Measurements from ENCODE around the gene CDK11B. TPM values are rescaled to one million over a fixed set of nuclear protein-coding genes. Genes with fewer than 3 reads are reported as not detected.
A peak's percentile ranks its signal among the peaks of the same experiment; 100 is the strongest.

Gene CDK11B
- total and polyA plus RNA-seq, 2 of the 8 experiments (the other 6 are each of a cell fraction or from before 2014, with no cell fraction given), result 11.1 to 31.9 TPM

- Histone ChIP-seq H4K8ac (ENCODE audit: extremely low read depth, insufficient read depth, low read length) (0 out of 2 replicates have a peak overlapping the region, but pooled peaks have one; percentile 28), H2BK20ac (ENCODE audit: low read length) (no peak overlapping the region), H2BK15ac (ENCODE audit: low read length) (no peak overlapping the region), H2BK5ac (ENCODE audit: low read depth, low read length) (no peak overlapping the region), H3K23me2 (ENCODE audit: low read depth, low read length) (peaks cover 6% of the 10 kb centered on the region; the same call in 1 of the 2 replicates), H3K18ac (ENCODE audit: extremely low read depth, low read length) (no peak overlapping the region), H3K14ac (ENCODE audit: insufficient read length) (no peak overlapping the region), H3K4ac (replicated peaks; ENCODE audit: insufficient read length, low read depth, low read length) (no peak overlapping the region), H4K91ac (replicated peaks; ENCODE audit: insufficient read length, low read length) (no peak overlapping the region), H3K4me1 (replicated peaks in 1 of 4; ENCODE audit: control insufficient read depth in 3 of 4, insufficient read depth in 4 of 4, low read length in 3 of 4) (peaks cover 0 to 13% (median 5%) of the 10 kb centered on the region in 4 experiments; a peak in 5 of 7 replicates), H3K79me1 (ENCODE audit: low read depth, low read length) (peaks cover 3% of the 10 kb centered on the region), H2BK12ac (ENCODE audit: low read depth, low read length) (no peak overlapping the region), H3K79me2 (ENCODE audit: control insufficient read depth in 1 of 2, insufficient read depth in 2 of 2, low read length in 2 of 2) (peaks cover 0 to 13% of the 10 kb centered on the region in 2 experiments; a peak in 2 of 4 replicates), H3K9me3 (ENCODE audit: insufficient read depth in 2 of 2, low read depth in 1 of 2, low read length in 1 of 2) (no peaks in the 10 kb centered on the region), H3K4me2 (ENCODE audit: insufficient read depth in 1 of 2, low read depth in 2 of 2, low read length in 2 of 2) (peak overlapping the region; percentile 62 to 94), H2AK5ac (ENCODE audit: low read depth, low read length) (no peak overlapping the region), H2BK120ac (replicated peaks; ENCODE audit: low read depth, low read length) (no peak overlapping the region), H2AFZ (ENCODE audit: low read length) (no peak overlapping the region), H3K56ac (replicated peaks; ENCODE audit: insufficient read length, low read depth, low read length) (no peak overlapping the region), H3K27ac (ENCODE audit: low read depth, low read length) (no peak overlapping the region), H4K5ac (ENCODE audit: insufficient read length, low read depth, low read length) (no peak overlapping the region), H3K36me3 (ENCODE audit: control insufficient read depth in 2 of 4, insufficient read depth in 4 of 4, low read length in 3 of 4) (no peaks in the 10 kb centered on the region), H4K20me1 (replicated peaks in 1 of 2; ENCODE audit: control insufficient read depth in 1 of 2, insufficient read depth in 2 of 2, low read length in 2 of 2) (peaks cover 6 to 24% of the 10 kb centered on the region in 2 experiments), H3K9ac (replicated peaks in 1 of 4; ENCODE audit: extremely low read depth in 1 of 4, low read depth in 3 of 4, low read length in 3 of 4) (no peak overlapping the region), H3K23ac (ENCODE audit: insufficient read length) (no peak overlapping the region), H3K4me3 (ENCODE audit: extremely low read depth in 1 of 4, insufficient read depth in 2 of 4, low read depth in 3 of 4, low read length in 4 of 4) (peak overlapping the region; percentile 80 to 97 (median 92); a peak in 5 of 8 replicates), H3K27me3 (replicated peaks in 1 of 4; ENCODE audit: control insufficient read depth in 3 of 4, extremely low read depth in 1 of 4, insufficient read depth in 3 of 4, low read length in 3 of 4) (no peaks in the 10 kb centered on the region; a peak in 1 of 7 replicates)
- CTCF ChIA-PET (ENCODE audit: partially characterized antibody), result interaction anchor here (1.4 kb wide), 1 partner anchor 70 kb away, joined by 3 read pairs; no protein-coding TSS in a partner anchor
- FAIRE-seq, result no peak
- DNase-seq (ENCODE audit: low read depth in 1 of 2, low spot score in 2 of 2), result no peak
- WGBS, 2 experiments (ENCODE audit: extremely low coverage in 1 of 2, insufficient coverage in 1 of 2, insufficient read length in 1 of 2, insufficient replicate concordance in 2 of 2, low coverage in 1 of 2, low lambda C conversion rate in 2 of 2, missing lambda C conversion rate in 1 of 2), result 87% methylated on average over 17 of the region's 19 CpGs; no CpG with 5 or more reads in 1 of the 2 experiments
- POLR2A ChIA-PET (ENCODE audit: partially characterized antibody), result interaction anchor here (2.5 to 4.6 kb wide), 2 partner anchors 10 to 13 kb away, joined by 8 to 34 read pairs; partner anchors contain the start of gene MMP23B
- TF ChIP-seq SP2 (IDR thresholded peaks at IDR 0.05; ENCODE audit: low read length) (no peak), HDAC6 (IDR thresholded peaks at IDR 0.05; ENCODE audit: low read depth, low read length) (no peak), KDM4A (IDR thresholded peaks at IDR 0.05; ENCODE audit: low read depth, low read length, severe bottlenecking) (no peak), ATF2 (IDR thresholded peaks at IDR 0.05; ENCODE audit: low read length) (no peak), HDAC2 (IDR thresholded peaks at IDR 0.05; ENCODE audit: borderline replicate concordance in 1 of 2, low read depth in 2 of 2, low read length in 2 of 2) (no peak), RXRA (IDR thresholded peaks at IDR 0.05; ENCODE audit: insufficient read depth, low read depth, low read length) (no peak), SIX5 (IDR thresholded peaks at IDR 0.05; ENCODE audit: low read depth, low read length) (no peak), USF2 (IDR thresholded peaks at IDR 0.05; ENCODE audit: low read length) (no peak), YY1 (IDR thresholded peaks at IDR 0.05; ENCODE audit: low read depth, low read length) (no peak), POLR2AphosphoS5 (IDR thresholded peaks at IDR 0.05; ENCODE audit: low read depth, low read length) (no peak), RFX5 (IDR thresholded peaks at IDR 0.05; ENCODE audit: borderline replicate concordance, low read depth, low read length) (no peak)
Measured at GRCh38 chr1:1616838-1617237, 42.0 kb downstream of the CDK11B start.
